GM23248 (cell line): ENCODE results near the gene PLCH1.

ENCODE experiments used
- EZH2 ChIP-seq: fragments of 200-600 bp; sonication (generic); IDR thresholded peaks from 2 replicates; pipeline ENCODE4 v1.6.1; 2018; ENCODE audit warnings: antibody characterized with exemption, mild to moderate bottlenecking; ENCODE audit not compliant: insufficient read depth, poor library complexity, severe bottlenecking
- EZH2phosphoT487 ChIP-seq: fragments of 200-600 bp; sonication (generic); IDR thresholded peaks from 2 replicates; pipeline ENCODE4 v1.6.1; 2018; ENCODE audit warnings: antibody characterized with exemption, moderate library complexity, mild to moderate bottlenecking, low read depth; ENCODE audit not compliant: insufficient read depth

GRCh38 chr3:155658006-155658405 is 86.9 kb downstream of the PLCH1 start:
- TF ChIP-seq EZH2phosphoT487 (no peak), EZH2 (no peak)
